DMS53 (cell line): ENCODE results near the gene HDLBP.
"Not testable (repeated sequence)": the region's sequence is repeated elsewhere in the genome, so short reads cannot be mapped to it uniquely, and the experiment has no call there.

Experiments used
- DNase-seq: peaks from one replicate; lab custom pipeline; 2025; lab: John Stamatoyannopoulos, UW

The HDLBP gene

GRCh38 chr2:241209271-241209670 lies 106.2 kb downstream of the HDLBP start:
- DNase-seq: peak; percentile 66

- DNase-seq: no peak
Observed at GRCh38 chr2:241208058-241208457, 107.4 kb downstream of the HDLBP start.

GRCh38 chr2:241207641-241208040 lies 107.8 kb downstream of the HDLBP start:
- DNase-seq: no peak

GRCh38 chr2:241207151-241207550 lies 108.3 kb downstream of the HDLBP start:
- DNase-seq: no peak

GRCh38 chr2:241205086-241205485 lies 110.4 kb downstream of the HDLBP start:
- DNase-seq: no peak

GRCh38 chr2:241204490-241204889 lies 111.0 kb downstream of the HDLBP start:
- no peak for DNase-seq

- DNase-seq: no peak
Observed at GRCh38 chr2:241204010-241204384, 111.5 kb downstream of the HDLBP start.

- no peak for DNase-seq
Observed at GRCh38 chr2:241203218-241204009, 112.1 kb downstream of the HDLBP start.

- DNase-seq: no peak
Observed at GRCh38 chr2:241202681-241203080, 112.8 kb downstream of the HDLBP start.

- DNase-seq: no peak
Observed at GRCh38 chr2:241202268-241202585, 113.2 kb downstream of the HDLBP start.

- DNase-seq: no peak
Observed at GRCh38 chr2:241201445-241202267, 113.8 kb downstream of the HDLBP start.

GRCh38 chr2:241200822-241201395 lies 114.6 kb downstream of the HDLBP start:
- DNase-seq: no peak

- no peak for DNase-seq
Observed at GRCh38 chr2:241199897-241200821, 115.3 kb downstream of the HDLBP start.

GRCh38 chr2:241199286-241199685 lies 116.2 kb downstream of the HDLBP start:
- DNase-seq: no peak

GRCh38 chr2:241198381-241199279 lies 116.8 kb downstream of the HDLBP start:
- DNase-seq: no peak

- no peak for DNase-seq
Observed at GRCh38 chr2:241197947-241198346, 117.5 kb downstream of the HDLBP start.

- DNase-seq: not testable (repeated sequence)
Observed at GRCh38 chr2:241197246-241197645, 118.2 kb downstream of the HDLBP start.

GRCh38 chr2:241195506-241196130 lies 119.9 kb downstream of the HDLBP start:
- no peak for DNase-seq

- no peak for DNase-seq
Observed at GRCh38 chr2:241194811-241195210, 120.7 kb downstream of the HDLBP start.

- DNase-seq: no peak
Observed at GRCh38 chr2:241193271-241193670, 122.2 kb downstream of the HDLBP start.
